Measurements from ENCODE around the gene PDCD6IP.
"Not testable (repeated sequence)": the region's sequence is repeated elsewhere in the genome, so short reads cannot be mapped to it uniquely, and the experiment has no call there.

PDCD6IP gene

GRCh38 chr3:33829720-33830119 lies 31.3 kb downstream of the PDCD6IP start:
- in situ Hi-C loops (cut with HindIII; ENCODE audit: low sequenced_read_pairs), result no loop called here
- no peak for TF ChIP-seq CTCF (IDR thresholded peaks at IDR 0.05; ENCODE audit: low read depth, low read length, missing control alignments)
- DNase-seq (ENCODE audit: low read depth), result no peak
- no peak overlapping the region for H3K4me3 ChIP-seq (ENCODE audit: low read depth, low read length)

- no peak overlapping the region for H3K4me3 ChIP-seq (ENCODE audit: low read depth, low read length)
- no peak for TF ChIP-seq CTCF (IDR thresholded peaks at IDR 0.05; ENCODE audit: low read depth, low read length, missing control alignments)
- DNase-seq (ENCODE audit: low read depth), result no peak
- in situ Hi-C loops (cut with HindIII; ENCODE audit: low sequenced_read_pairs), result no loop called here
These were observed 32.6 kb downstream of the PDCD6IP start for GRCh38 chr3:33831053-33831452.

GRCh38 chr3:33833408-33834095 lies 35.1 kb downstream of the PDCD6IP start:
- H3K4me3 ChIP-seq (ENCODE audit: low read depth, low read length), result no peak overlapping the region
- no peak for DNase-seq (ENCODE audit: low read depth)
- in situ Hi-C loops (cut with HindIII; ENCODE audit: low sequenced_read_pairs), result no loop called here
- TF ChIP-seq CTCF (IDR thresholded peaks at IDR 0.05; ENCODE audit: low read depth, low read length, missing control alignments), result no peak

- no peak overlapping the region for H3K4me3 ChIP-seq (ENCODE audit: low read depth, low read length)
- no peak for DNase-seq (ENCODE audit: low read depth)
- in situ Hi-C loops (cut with HindIII; ENCODE audit: low sequenced_read_pairs), result no loop called here
- TF ChIP-seq CTCF (IDR thresholded peaks at IDR 0.05; ENCODE audit: low read depth, low read length, missing control alignments), result no peak
These were observed 35.6 kb downstream of the PDCD6IP start for GRCh38 chr3:33834096-33834453.

- in situ Hi-C loops (cut with HindIII; ENCODE audit: low sequenced_read_pairs); DNase-seq (ENCODE audit: low read depth); H3K4me3 ChIP-seq (ENCODE audit: low read depth, low read length): not testable (repeated sequence)
These were observed 38.8 kb downstream of the PDCD6IP start for GRCh38 chr3:33837182-33837581.

GRCh38 chr3:33839283-33839682 lies 40.9 kb downstream of the PDCD6IP start:
- H3K4me3 ChIP-seq (ENCODE audit: low read depth, low read length), result no peak overlapping the region
- TF ChIP-seq CTCF (IDR thresholded peaks at IDR 0.05; ENCODE audit: low read depth, low read length, missing control alignments), result no peak
- in situ Hi-C loops (cut with HindIII; ENCODE audit: low sequenced_read_pairs), result no loop called here
- no peak for DNase-seq (ENCODE audit: low read depth)

GRCh38 chr3:33840179-33840578 lies 41.7 kb downstream of the PDCD6IP start:
- DNase-seq (ENCODE audit: low read depth), result no peak
- H3K4me3 ChIP-seq (ENCODE audit: low read depth, low read length), result no peak overlapping the region
- no peak for TF ChIP-seq CTCF (IDR thresholded peaks at IDR 0.05; ENCODE audit: low read depth, low read length, missing control alignments)
- in situ Hi-C loops (cut with HindIII; ENCODE audit: low sequenced_read_pairs), result no loop called here
